GM18870 (cell line): ENCODE results near the gene SETDB2.

Source experiments
- ATAC-seq: cut with Tn5 transposase; IDR thresholded peaks from one replicate; pipeline ENCODE4 v1.9.1; 2021; ENCODE audit warnings: moderate library complexity; ENCODE audit not compliant: unreplicated experiment

SETDB2 gene

GRCh38 chr13:49428041-49428763 is 15.9 kb upstream of the SETDB2 start:
- no peak for ATAC-seq

GRCh38 chr13:49429121-49429520 is 15.0 kb upstream of the SETDB2 start:
- no peak for ATAC-seq

- ATAC-seq, result no peak
These were observed 8.1 kb upstream of the SETDB2 start for GRCh38 chr13:49435992-49436391.

- no peak for ATAC-seq
These were observed 7.2 kb upstream of the SETDB2 start for GRCh38 chr13:49436890-49437289.

- no peak for ATAC-seq
These were observed 6.4 kb upstream of the SETDB2 start for GRCh38 chr13:49437705-49438104.

- no peak for ATAC-seq
These were observed 4.5 kb upstream of the SETDB2 start for GRCh38 chr13:49439609-49440008.

GRCh38 chr13:49441312-49441711 is 2.8 kb upstream of the SETDB2 start:
- ATAC-seq, result no peak

- ATAC-seq, result no peak
These were observed 2.2 kb upstream of the SETDB2 start for GRCh38 chr13:49441846-49442245.

GRCh38 chr13:49443357-49443703 is 744 bp upstream of the SETDB2 start:
- ATAC-seq, result no peak

GRCh38 chr13:49444524-49445395 is 686 bp downstream of the SETDB2 start:
- ATAC-seq, result peak; percentile 0

- ATAC-seq, result no peak
These were observed 2.4 kb downstream of the SETDB2 start for GRCh38 chr13:49446473-49446872.

- no peak for ATAC-seq
These were observed 4.7 kb downstream of the SETDB2 start for GRCh38 chr13:49448753-49449152.

- no peak for ATAC-seq
These were observed 6.2 kb downstream of the SETDB2 start for GRCh38 chr13:49450105-49450819.

GRCh38 chr13:49452725-49453457 is 8.8 kb downstream of the SETDB2 start:
- ATAC-seq, result no peak

- no peak for ATAC-seq
These were observed 9.4 kb downstream of the SETDB2 start for GRCh38 chr13:49453465-49453864.

- ATAC-seq, result peak; percentile 97
These were observed 10.4 kb downstream of the SETDB2 start for GRCh38 chr13:49454388-49455006.

GRCh38 chr13:49455007-49455398 is 10.9 kb downstream of the SETDB2 start:
- ATAC-seq, result no peak

GRCh38 chr13:49456156-49456555 is 12.1 kb downstream of the SETDB2 start:
- ATAC-seq, result no peak

GRCh38 chr13:49457221-49457620 is 13.1 kb downstream of the SETDB2 start:
- ATAC-seq, result no peak

- no peak for ATAC-seq
These were observed 15.5 kb downstream of the SETDB2 start for GRCh38 chr13:49459580-49459979.

- no peak for ATAC-seq
These were observed 20.0 kb downstream of the SETDB2 start for GRCh38 chr13:49464085-49464484.
